HG03457 (cell line): ENCODE data around the gene WDR48.

Source experiments
- ATAC-seq: cut with Tn5 transposase; IDR thresholded peaks from one replicate; pipeline ENCODE4 v1.9.1; 2021; ENCODE audit warnings: moderate number of reproducible peaks; ENCODE audit not compliant: unreplicated experiment

Gene WDR48

DNA sequence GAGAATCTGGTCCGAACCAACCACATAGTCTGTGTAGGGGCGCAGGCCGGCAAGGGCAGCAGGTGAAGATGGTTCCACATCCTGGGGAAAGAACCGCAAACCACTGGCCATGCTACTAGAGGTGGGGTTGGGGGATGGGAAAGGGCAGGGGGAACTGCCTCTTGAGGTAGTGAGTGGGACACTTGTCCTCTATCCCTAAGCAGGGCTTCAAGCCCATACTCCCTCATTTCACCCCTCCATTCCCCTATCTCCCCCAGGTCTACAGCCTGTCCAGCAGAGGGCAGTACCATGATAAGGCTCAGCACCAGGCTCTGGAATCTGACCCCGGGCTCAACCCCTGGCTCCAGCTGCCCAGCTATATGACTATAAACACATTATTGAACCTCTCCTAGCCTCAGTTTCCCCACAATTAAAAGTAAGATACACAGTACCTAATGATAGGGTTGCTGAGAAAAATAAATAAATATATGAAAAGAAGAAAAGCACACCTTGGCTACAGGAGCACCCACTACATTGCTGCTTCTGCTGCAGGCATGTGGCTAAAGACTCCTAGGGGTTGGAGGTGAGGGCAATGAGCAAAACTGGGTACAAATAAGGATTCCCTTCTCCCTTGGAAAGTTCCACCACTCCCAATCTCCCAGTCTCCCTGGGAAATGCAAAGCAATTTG, 49.3 kb downstream of the WDR48 start:
- no peak for ATAC-seq

GRCh38 chr3:39102504-39103323, 50.9 kb downstream of the WDR48 start:
- no peak for ATAC-seq

- ATAC-seq = no peak
These were observed 51.5 kb downstream of the WDR48 start for GRCh38 chr3:39103324-39103693.

GRCh38 chr3:39103791-39104552, 52.2 kb downstream of the WDR48 start:
- no peak for ATAC-seq

DNA sequence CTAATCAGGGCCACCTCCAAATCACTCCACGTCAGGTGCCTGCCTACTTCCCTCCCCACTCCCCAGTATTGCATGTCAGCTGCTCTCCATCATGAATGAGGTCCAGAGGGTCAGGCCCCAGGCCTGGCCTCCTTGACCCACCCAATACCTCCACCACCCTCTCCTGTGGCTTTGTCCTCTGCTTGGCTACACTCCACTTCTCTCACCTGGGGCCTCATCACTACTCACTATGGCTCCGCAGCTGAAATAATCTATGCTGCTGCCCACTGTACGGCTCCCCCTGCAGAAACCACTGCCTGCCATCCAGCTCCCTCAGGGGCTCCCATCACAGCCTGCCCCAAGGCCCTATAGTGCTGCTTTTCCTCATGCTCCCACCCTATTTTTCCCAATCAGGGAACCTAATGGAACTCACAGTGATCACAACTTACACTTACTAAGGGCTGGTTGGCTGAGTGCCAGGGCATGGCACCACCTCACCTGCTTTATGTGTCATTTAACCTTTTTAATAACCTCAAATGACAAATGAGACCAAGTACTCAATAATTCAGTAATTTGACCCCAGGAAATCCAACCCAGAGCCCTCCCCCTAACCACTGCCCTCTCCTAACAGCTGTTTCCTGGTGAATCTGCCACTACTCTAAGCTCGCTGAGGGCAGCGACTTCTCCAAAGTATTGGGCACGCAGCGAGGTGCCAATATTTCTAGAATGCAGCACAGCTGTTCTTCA, 53.3 kb downstream of the WDR48 start:
- ATAC-seq = no peak

DNA sequence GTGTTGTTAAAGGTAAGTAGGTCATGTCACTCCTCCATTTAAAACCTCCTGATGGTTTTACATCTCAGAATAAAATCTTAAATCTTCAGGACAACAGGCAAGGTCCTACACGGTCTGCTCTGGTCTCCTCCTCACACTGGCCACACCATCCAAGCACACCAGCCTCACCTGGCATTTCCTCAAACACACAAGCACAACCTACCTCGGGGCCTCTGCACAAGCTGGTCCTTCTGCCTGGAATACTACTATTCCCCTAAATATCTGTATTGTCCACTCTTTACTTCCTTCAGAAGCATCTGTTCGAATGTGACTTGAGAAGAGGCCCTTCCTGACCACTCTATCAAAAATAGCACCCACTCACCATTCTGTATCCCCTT, 53.9 kb downstream of the WDR48 start:
- ATAC-seq = no peak

- no peak for ATAC-seq
These were observed 54.5 kb downstream of the WDR48 start for GRCh38 chr3:39106281-39106811.

- ATAC-seq = peak; percentile 1
These were observed 55.1 kb downstream of the WDR48 start for GRCh38 chr3:39106851-39107387.

DNA sequence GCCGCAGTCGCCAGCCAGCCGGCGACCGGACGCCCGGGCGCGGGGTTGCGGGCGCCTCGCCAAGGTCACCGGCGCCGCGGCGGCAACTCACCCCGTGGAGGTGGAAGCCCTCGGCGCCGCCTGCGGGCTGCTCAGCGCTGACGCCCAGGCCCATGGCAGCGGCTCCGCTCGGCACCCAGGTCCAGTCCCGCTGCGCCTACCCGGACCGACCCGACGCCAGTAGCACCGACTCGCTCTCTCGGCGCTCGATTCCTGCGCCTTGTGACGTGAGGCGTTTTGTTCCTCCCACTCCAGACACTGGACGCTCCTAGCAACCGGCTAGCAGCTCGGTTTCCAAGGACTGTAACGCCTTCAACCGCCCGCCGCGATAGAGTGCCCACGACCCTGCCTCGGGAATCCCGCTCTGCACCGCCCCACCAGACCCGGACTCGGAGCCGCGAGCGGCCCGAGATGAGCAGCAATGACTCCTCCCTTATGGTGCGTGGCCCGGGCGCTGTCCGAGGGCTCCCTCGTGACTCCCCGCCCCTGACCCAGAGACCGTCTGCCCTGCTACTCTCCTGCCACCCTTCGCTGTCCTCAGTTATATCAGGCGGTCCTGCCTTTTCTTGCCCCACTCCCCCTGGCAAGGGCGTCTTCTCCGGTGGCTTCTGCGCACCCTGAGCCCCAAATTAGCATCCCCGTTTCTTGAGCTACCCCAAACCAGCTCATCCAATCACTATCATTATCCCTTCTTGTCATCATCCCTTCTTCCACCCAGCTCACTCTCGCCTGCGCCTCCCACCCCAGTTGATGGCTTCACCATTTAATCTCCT, 55.8 kb downstream of the WDR48 start, which contains the start of the genes GORASP1 and TTC21A:
TSS of gene GORASP1 (minus strand) at position 240 of the 812 bp plus-strand sequence. CDS start at position 154, 86 bp downstream.
TSS of gene TTC21A (plus strand) at position 293 of the 812 bp plus-strand sequence. CDS start at position 451, 158 bp downstream.
- peak; percentile 35 for ATAC-seq

DNA sequence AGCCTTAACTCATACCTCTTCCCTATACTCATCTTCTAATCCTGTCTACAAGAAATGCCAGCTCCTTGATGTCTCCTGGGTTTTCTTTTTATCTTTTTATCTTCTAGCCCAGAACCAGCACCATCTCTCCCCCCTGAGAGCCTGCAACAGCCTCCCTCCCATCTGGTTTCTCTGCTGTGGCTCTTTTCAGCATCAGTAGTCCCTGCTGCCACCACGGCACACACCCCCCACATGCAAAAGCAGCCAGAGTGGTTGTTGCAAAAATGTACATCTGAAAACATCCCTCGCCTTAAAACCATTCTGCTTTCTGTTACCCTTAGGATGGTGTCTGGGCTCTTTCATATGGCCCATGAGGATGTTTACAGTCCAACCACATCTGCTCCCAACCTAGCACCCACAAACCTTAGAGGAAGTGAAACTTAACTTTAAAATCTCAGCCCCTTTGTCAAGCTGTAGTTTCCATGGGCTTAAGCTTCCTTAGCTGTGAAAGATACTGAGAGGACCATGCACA, 56.4 kb downstream of the WDR48 start:
- peak; percentile 84 for ATAC-seq

GRCh38 chr3:39109086-39109485, 57.3 kb downstream of the WDR48 start:
- no peak for ATAC-seq

DNA sequence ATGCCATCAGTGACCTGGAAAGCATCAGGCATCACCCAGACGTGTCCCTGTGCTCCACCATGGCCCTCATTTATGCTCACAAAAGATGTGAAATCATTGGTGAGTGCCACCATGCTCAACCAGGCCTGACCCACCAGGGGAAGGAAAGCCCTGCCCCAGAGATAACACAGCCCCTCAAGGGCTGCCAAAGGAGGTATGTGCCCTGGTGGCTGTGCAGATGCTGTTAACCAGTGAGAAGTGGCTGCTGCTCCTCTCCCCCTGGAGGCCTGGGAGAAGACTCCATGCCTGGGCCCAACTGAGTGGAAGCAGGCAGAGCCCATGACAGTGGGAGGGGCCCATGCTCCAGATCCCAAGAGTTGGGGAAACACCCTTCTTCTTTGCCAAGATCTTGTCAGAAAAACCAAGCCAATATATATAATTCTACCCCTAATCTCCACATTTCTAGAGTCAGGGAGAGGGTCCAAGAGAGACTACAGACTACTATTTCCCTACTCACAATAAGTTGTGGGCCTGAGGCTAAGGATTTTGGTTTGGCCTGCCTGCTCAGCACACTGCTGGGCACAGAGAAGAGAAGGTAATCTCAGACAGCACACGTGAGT, 58.3 kb downstream of the WDR48 start:
- no peak for ATAC-seq

- ATAC-seq = no peak
These were observed 60.3 kb downstream of the WDR48 start for GRCh38 chr3:39112113-39112512.

GRCh38 chr3:39112535-39112934, 60.7 kb downstream of the WDR48 start:
- ATAC-seq = no peak

DNA sequence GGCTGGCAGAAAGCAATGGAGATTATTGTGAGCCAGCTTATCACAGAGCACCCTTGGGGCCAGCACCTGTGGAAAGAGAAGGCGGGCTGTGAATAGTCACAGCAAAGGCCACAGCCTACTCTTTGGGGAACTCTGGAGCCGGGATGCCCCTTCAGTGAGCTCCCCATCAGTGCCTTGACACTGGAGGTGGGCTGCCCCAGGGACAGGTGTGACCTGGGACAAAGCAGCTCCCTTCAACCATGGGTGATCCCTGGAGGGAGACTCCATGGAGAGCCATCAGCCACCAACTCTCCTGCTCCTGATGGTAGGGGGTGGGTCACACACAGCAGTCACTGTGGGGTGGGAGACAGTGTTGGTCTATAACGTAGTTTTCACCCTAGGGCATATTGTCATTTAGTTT, 61.5 kb downstream of the WDR48 start:
- ATAC-seq = no peak

DNA sequence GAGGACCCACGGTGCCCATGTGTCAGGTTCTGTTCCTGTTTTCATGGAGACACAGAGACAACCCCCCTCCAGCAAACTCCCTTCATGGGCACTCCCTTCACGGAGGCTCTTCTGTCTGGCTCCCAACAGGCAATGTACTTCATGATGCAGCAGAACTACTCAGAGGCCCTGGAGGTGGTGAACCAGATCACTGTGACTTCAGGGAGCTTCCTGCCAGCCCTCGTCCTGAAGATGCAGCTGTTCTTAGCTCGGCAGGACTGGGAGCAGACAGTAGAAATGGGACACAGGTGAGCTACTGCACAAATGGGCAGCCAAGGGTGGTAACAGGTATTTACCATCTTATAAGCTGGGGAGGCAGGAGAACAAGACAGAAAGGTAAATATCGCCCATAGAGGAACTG, 62.6 kb downstream of the WDR48 start:
- ATAC-seq = no peak

- ATAC-seq = no peak
These were observed 64.1 kb downstream of the WDR48 start for GRCh38 chr3:39115870-39116269.

DNA sequence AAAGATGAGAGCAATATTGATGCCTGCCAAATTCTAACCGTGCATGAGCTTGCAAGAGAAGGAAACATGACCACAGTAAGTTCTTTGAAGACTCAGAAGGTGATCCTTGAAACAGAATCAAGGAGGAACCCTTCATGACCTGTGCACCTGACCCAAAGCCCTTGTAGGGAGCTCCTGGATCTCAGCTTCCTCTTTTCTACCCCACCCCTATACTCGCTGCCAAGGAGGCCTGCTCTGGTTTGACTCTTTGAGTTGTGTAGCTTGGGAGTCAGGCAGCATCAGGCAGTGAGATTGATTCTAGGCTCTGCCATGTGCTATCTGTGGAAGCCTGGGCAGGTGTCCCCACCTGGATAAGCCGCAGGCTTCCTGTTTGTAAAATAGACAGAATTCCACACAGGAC, 66.3 kb downstream of the WDR48 start:
- no peak for ATAC-seq
